ENCODE measurements around the gene DMTF1.

The DMTF1 gene

GRCh38 chr7:87219545-87220025 lies 67.3 kb downstream of the DMTF1 start, which contains the start of gene TMEM243 (continued):
- TF ChIP-seq ZNF335 (tag by site-specific recombination; conservative IDR thresholded peaks at IDR 0.05) (peak; percentile 68), ZNF571 (tag by site-specific recombination; IDR thresholded peaks at IDR 0.05) (no peak), ZEB2 (tag by site-specific recombination; IDR thresholded peaks at IDR 0.05) (0 out of 2 replicates have a peak, but pooled peaks have one; percentile 23), ZFHX2 (tag by site-specific recombination; conservative IDR thresholded peaks at IDR 0.05) (peak; percentile 87), WT1 (tag by site-specific recombination; IDR thresholded peaks at IDR 0.05) (peak; percentile 61), ZBTB10 (tag by site-specific recombination; IDR thresholded peaks at IDR 0.05) (0 out of 2 replicates have a peak, but pooled peaks have one; percentile 14), KLF10 (tag by site-specific recombination; IDR thresholded peaks at IDR 0.05) (0 out of 2 replicates have a peak, but pooled peaks have one; percentile 45), ZBTB8A (tag by site-specific recombination; IDR thresholded peaks at IDR 0.05) (0 out of 2 replicates have a peak, but pooled peaks have one; percentile 47), ZNF629 (tag by site-specific recombination; IDR thresholded peaks at IDR 0.05) (0 out of 2 replicates have a peak, but pooled peaks have one; percentile 31), PRDM10 (tag by site-specific recombination; IDR thresholded peaks at IDR 0.05) (peak; percentile 64)

- Histone ChIP-seq H3K36me3 (ENCODE audit: control insufficient read depth in 2 of 2, insufficient read depth in 1 of 2, low read length in 2 of 2) (peaks cover 0 to 14% of the 10 kb centered on the region in 2 experiments; a peak in 2 of 3 replicates), H3K27ac (ENCODE audit: extremely low read depth, low read depth, low read length) (peak overlapping the region; percentile 64; the same call in 1 of the 2 replicates), H3K9me3 (ENCODE audit: control insufficient read depth, insufficient read depth, low read depth, low read length) (no peaks in the 10 kb centered on the region), H3K4me1 (ENCODE audit: control insufficient read depth, insufficient read depth, low read length) (no peaks in the 10 kb centered on the region), H3K4me3 (ENCODE audit: low read depth, low read length) (peak overlapping the region; percentile 92)
- ChIA-PET POLR2A (interaction anchor here (0.7 to 3.5 kb wide), 8 partner anchors 10 to 714 kb away, joined by 3 to 33 read pairs (median 3); partner anchors contain the start of genes ADAM22, CROT, DMTF1 and ELAPOR2), CTCF (interaction anchor here (0.6 to 1.7 kb wide), 3 partner anchors 16 to 1149 kb away, joined by 3 to 4 read pairs (median 3); no protein-coding TSS in a partner anchor)
- TF ChIP-seq ZNF426 (tag by site-specific recombination; IDR thresholded peaks at IDR 0.05) (no peak), ZNF488 (tag by site-specific recombination; IDR thresholded peaks at IDR 0.05) (no peak), ZSCAN18 (tag by site-specific recombination; IDR thresholded peaks at IDR 0.05) (no peak), ZNF138 (tag by site-specific recombination; IDR thresholded peaks at IDR 0.05; ENCODE audit: borderline replicate concordance) (no peak), SP2 (tag by site-specific recombination; IDR thresholded peaks at IDR 0.05) (peak; percentile 66), ZNF114 (tag by site-specific recombination; IDR thresholded peaks at IDR 0.05) (no peak), WT1 (tag by site-specific recombination; IDR thresholded peaks at IDR 0.05) (no peak), PRDM10 (tag by site-specific recombination; IDR thresholded peaks at IDR 0.05) (peak; percentile 90), ZNF692 (tag by site-specific recombination; IDR thresholded peaks at IDR 0.05) (peak; percentile 27; the same call in 1 of the 2 replicates), ZNF423 (tag by site-specific recombination; IDR thresholded peaks at IDR 0.05) (no peak)
Observed at GRCh38 chr7:87220026-87220733, 67.9 kb downstream of the DMTF1 start.

Data from HEK293 (cell line).